Activated T-cell treated with anti-CD3 and anti-CD28 coated beads, Interleukin-2, amount 50 U/mL, for 1 hour (primary cell): Measurements from ENCODE around the gene GGN.
A peak's percentile ranks its signal among the peaks of the same experiment; 100 is the strongest.
"Not testable (repeated sequence)": the region's sequence is repeated elsewhere in the genome, so short reads cannot be mapped to it uniquely, and the experiment has no call there.

ENCODE experiments used
- DNase-seq: peaks from one replicate; pipeline ENCODE4 v3.0.0-alpha.2; 2020

GGN gene, protein sequence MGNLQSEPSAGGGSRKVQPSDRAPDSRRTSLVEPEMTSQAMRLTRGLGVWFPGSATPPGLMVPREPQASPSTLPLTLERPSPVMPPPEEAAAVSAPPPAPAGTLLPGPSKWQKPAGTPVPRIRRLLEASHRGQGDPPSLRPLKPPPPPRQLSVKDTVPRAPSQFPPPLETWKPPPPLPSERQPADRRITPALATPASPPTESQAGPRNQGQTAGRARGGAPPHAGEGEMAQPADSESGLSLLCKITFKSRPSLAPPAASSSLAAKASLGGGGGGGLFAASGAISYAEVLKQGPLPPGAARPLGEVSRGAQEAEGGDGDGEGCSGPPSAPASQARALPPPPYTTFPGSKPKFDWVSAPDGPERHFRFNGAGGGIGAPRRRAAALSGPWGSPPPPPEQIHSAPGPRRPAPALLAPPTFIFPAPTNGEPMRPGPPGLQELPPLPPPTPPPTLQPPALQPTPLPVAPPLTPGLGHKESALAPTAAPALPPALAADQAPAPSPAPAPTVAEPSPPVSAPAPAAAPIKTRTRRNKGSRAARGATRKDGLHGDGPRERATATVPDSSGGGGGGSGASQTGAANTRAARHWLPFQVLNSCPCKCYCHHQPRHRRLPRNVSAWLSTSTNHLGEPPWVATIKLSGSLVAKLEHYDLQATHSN

DNA sequence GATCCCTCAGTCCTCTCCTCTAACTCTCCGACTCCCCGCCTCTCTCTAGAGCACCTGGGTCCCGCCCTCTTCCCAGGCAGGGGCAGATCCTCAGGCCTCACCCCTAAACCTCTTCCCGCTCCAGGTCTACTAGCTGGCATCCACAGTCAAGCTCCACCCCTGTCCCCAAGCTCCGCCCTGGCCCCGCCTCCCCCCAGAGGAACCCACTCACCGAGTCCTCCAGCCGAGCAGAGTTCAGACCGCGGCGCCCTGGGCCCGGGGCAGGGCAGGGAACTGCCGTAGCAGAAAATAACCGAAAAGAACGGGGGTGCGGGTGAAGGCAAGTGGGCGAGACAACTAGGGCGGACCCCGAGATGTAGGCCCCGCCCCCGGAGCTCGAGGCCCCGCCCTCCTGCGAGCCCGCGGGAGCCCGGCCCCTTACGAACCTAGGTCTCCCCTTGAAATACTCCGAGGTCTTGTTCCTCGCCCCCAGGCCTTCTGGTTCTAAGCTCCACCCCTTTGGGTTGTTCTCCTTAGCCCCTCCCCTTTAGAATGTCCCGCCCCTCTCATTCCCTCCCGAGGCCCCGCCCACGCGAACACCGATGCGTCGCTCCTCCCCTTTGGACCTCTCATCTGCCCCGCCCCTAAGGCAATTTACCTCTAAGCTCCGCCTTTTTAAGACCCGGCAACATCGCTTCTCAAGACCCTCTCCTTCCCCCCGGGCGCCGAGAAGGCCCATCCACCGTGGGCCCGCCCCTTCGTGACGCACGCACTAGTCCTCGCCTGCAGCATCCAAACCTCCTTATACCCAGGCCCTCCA is at the start of gene GGN:
Gene GGN (minus strand): TSS at position 485 of the 799 bp plus-strand sequence. CDS start 773 bp downstream, outside the sequence.
- DNase-seq: peak; percentile 82

DNA sequence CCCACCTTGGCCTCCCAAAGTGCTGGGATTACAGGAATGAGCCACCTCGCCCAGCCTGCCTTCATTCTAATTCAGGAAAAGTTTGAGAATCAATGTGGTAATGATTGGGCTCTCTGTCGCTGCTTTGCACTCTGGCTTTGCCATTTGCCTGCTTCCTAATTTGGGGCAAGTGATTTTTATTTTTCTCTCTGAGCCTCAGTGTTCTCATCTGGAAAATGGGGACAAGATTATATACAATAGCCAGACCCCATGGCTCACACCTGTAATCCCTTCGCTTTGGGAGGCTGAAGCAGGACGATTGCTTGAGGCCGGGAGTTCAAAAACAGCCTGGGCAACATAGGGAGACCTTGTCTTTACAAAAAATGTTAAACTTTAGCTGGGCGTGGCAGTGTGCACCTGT is 49.5 kb upstream of the GGN start:
- DNase-seq: no peak

DNA sequence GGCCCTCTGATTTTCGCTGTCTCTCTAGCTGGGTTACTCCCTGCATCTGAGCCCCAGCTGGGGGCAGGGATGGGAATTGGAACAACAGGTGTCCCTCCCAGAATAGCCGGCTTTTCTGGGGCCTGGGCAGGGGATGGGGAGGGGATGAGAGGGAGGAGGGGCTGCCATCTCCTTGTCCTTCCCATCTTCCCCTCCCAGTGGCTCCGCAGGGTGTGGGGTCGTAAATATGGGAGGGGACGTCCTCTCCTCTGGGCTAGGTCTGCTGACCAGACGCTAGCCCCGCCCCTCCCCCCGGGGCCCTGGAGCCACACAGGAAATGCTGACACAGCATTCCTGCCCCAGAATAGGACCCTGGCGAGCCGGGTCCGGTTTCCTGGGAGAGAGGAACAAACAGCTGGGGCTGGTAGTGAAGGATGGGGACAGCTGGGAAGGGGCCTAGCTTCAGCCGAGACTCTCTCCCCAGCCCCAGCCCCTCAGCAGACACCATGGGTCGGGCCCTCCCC is 46.8 kb upstream of the GGN start:
- no peak for DNase-seq

DNA sequence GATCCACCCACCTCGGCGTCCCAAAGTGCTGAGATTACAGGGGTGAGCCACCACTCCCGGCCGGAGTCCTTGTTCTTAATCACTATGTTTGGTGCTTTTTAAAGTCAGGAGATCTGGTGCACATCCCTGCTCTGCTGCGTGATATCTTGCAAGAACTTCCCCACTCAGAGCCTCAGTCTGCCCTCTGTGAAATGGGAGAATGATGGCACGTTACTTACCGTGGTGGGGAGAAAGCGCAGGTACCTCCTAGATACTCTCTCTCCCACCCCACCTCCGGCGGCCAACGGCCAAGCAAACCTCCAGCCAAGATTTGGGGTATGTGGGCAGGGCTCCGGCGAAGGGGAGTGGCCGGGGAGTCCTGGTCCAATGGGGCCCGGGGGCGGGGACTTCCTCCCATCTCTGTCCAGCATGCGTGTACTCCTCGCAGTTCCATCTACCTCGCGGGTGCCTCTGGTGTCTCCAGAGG is 45.5 kb upstream of the GGN start, which contains the start of gene RYR1:
Gene RYR1 (plus strand): TSS at position 424 of the 466 bp plus-strand sequence. CDS start 139 bp downstream, outside the sequence.
- peak; percentile 31 for DNase-seq

DNA sequence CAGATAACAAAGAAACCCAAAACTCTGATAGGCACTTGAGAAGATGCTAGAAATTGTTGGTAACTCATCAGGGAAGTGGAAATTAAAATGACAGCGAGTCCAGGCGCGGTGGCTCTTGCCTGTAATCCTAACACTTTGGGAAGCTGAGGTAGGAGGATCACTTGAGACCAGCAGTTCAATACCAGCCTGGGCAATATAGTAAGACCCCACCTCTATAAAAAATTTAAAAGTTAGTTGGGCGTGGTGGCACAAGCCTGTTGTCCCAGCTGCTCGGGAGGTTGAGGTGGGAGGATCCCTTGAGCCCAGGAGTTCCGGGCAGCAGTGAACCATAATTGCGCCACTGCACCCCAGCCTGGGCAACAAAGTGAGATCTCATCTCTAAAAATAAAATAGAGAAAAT is 43.1 kb upstream of the GGN start:
- no peak for DNase-seq

DNA sequence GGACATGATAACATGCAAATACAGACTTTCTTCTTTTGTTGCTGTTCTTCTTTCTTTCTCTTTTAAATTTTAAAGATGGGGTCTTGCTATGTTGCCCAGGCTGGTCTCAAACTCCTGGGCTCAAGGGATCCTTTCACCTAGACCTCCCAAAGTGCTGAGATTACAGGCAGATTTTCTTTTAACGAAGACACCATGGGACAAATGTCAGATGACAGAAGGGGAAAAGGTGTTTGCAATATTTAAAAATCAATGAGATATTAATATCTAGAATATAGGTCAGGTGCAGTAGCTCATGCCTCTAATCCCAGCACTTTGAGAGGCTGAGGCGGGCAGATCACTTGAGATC is 42.0 kb upstream of the GGN start:
- no peak for DNase-seq

DNA sequence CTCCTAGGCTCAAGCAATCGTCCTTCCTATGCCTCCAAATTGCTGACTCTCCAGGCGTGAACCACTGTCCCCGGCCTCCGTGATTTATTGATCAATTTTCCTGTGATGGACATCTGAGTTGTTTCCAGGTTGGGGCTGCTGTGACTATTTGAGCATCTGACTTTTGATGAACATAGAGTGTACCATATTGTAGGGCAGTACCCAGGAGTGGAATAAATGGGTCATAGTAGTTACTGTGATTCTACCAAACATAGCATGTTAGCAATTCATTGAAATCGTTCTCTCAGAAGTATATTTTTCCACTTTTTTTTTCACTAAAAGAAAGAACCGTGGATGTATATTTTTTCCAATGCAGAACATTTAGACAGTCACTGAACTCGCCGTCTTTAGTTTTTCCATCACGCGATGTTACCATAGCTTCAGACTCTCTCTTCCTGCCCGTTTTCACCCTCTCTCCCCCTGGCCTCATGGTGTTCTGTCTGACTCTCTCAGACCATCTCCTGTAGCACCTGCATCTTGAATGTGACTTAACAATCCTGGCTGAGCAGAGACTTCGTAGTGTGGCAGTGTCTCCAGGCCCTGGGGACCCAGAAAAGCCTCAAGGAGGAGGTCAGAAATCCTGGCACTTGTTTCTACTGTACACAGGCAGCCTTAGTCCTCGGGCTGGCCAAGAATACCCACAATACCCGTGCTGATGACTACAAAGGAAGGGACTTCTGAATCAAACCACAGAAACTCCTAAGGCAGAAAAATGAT is 41.4 kb upstream of the GGN start:
- DNase-seq: no peak

DNA sequence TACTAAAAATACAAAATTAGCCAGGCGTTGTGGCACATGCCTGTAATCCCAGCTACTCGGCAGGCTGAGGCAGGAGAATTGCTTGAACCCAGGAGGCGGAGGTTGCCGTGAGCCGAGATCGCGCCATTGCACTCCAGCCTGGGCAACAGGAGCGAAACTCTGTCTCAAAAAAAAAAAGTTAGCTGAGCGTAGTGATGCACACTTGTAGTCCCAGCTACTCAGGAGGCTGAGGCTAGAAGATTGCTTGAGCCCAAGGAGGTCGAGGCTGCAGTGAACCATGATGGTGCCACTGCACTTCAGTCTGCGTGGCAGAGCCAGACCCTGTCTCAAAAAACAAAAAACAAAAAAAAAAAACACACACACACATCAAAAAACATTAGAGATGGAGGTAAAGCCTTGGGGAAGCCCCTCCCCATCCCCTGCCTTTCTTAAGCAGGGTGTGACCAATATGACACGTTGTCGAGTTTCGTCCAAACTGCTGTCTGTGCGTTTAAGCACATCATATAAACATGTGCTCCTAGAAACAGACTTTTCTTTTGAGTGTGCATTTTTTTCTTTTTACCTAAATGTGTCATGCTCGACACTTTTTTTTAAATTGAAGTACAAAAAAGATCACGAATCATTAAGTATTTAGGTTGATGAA is 39.3 kb upstream of the GGN start:
- not testable (repeated sequence) for DNase-seq

DNA sequence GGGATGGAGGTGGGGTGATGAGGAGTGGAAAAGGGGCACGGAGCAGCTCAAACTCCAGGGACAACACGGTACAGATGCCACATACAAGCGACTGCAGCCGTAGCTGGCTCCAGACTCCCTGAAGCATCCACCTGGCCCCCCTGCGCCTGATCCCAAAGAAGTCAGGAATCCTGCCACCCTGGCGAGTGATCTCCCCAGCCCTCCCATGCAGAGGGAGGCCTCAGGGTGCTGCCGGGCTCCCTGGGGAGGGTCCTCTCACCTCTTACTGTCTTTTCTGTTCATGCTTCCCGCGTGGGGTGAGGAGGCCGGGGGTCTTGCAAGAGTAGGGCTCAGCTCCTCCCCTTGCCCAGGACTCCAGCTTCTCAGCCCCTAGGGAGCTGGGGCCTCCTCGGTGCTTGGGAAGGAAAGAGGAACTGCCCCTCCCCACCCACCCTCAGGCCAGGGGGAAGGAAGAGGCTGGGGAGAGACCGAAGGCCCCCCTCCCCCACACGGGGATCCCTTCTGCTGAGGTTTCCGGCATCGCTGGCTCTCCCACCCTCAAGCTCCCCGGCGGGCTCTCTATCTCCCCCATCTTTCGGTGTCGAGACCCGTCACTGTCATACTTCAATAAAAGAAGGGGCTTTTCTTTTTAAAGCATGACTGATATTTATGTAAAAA is 38.1 kb upstream of the GGN start, which contains the start of gene RASGRP4:
Gene RASGRP4 (minus strand): TSS at position 410 of the 657 bp plus-strand sequence. CDS start 128 bp downstream, at position 282.
- DNase-seq: no peak

DNA sequence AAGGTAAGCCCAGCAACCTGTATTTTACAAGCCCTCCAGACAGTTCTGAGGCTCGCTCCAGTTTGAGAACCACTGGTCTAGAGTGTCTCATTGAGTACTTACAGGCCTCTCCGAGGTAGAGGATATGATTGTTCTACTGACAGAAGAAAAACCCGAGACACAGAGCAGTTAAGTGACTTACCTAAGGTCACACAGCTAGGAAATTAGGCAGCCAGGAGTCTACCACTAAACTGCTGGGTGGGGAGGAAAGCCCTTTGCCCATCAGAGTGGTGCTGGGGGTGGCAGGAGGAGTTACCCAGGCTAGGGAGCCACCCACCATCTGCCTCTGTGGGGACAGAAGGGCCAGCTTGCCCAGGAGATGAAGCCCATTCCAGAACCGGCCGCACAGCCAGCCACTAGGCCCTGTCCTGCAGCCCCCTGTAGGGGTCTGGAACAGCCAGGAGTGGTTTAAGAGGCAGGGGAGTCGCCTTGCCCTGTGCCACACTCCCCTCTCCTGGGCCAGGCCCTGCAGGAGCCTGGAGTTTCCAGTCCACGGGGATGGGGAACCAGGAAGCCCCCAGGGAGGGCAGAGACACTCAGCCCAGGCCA is 37.5 kb upstream of the GGN start:
- DNase-seq: no peak

DNA sequence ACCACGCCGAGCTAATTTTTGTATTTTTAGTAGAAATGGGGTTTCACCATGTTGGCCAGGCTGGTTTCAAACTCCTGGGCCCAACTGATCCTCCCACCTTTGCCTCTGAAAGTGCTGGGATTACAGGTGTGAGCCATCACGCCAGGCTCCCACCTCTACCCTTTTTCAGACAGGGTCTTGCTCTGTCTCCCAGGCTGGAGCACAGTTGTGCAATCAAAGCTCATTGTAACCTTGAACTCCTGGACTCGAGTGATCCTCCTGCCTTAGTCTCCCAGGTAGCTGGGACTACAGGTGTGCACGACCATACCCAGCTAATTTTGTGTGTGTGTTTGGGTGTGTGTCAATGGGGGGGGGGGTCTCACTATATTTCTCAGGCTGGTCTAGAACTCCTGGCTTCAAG is 36.4 kb upstream of the GGN start:
- DNase-seq: no peak

DNA sequence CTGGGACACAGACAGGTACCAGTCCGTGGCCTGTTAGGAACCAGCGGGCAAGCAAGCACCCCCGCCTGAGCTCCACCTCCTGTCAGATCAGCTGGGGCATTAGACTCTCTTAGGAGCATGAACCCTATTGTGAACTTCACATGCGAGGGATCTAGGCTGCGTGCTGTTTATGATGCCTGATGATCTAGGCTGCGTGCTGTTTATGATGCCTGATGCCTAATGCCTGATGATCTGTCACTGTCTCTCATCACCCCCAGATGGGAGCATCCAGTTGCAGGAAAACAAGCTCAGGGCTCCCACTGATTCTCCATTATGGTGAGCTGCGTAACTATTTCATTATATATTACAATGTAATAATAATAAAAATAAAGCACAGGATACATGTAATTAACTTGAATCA is 34.6 kb upstream of the GGN start:
- DNase-seq: no peak

DNA sequence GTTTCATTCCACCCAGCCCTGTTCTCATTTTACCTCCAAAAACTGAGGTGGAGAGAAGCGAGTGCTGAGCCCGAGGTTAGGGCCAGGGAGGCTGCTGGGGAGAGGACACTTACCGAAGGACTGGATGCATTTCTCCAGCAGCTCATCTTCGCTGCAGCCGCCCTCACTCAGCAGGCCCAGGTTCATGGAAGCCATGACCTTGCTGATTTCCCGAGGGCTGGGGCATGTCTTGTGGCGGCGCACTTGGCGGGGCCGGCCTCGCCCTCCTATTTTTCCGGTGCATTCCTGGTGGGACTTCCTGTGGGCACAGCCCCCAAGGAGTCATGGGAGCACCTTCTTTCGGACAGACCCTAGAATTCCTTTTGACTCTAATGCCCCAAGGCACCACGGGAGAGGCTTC is 34.0 kb upstream of the GGN start:
- DNase-seq: no peak

DNA sequence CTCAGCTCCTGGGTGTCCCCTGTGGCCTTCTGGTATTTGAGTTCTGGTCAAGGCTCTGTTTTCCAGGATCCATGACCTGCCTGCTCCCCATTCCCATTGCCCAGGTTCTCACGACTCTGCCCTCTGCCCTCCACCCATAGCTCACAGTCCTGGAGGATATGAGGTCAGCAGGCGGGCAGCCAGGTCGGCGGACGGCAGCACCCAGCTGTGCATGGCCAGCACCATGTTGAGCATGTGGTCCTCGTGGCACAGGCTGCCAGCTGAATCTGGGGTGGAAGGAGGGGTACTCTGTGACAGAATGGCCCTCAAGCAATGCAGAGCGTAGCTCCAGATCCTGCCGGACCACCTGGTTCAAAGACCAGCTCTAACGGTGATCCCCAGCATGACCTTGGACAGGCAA is 33.1 kb upstream of the GGN start:
- no peak for DNase-seq

DNA sequence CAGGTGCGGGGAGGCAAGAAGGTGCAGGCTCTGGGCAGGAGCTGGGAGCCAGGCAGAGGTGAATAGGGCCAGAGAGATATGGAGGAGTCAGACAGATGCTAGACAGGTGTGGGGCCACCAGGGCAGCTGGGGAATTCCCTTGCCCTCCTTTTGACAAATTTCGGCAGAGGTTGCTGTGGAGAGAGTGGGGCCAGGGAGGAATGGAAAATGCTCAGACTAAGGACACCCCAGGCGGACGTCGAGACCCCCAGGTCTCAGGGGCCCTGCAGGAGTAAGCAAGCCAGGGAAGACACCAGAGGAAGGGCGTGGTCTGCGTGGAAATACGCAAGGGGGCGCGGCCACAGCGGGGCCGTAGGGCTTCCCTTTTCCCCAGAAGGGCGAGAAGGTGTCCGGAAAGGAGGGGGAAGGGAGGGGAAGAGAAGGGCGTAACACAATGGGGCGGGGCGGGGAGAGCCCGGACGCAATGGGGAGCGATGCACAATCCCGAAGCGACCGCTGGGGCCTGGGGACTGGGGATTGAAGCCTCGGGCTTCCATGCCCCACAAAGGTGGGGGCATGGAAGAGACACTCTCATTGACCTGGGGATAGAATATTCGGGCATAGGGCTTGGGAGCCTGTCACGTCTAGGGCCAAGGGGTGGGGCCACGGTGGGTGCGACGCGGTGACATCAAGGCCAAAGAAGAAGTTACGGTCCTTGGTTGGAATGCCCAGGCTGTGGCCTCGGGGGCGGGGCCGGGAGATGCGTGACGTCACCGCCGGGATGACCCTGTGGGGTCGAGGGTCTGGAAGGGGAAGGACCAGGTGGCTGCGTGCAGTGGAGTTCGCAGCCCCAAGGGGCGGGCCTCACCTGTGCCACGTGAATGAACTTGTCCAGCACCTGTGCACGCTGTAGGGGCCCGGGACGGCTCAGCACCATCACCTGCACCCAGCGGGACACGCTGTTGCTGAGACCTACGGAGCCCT is 30.0 kb upstream of the GGN start:
- peak; percentile 60 for DNase-seq

DNA sequence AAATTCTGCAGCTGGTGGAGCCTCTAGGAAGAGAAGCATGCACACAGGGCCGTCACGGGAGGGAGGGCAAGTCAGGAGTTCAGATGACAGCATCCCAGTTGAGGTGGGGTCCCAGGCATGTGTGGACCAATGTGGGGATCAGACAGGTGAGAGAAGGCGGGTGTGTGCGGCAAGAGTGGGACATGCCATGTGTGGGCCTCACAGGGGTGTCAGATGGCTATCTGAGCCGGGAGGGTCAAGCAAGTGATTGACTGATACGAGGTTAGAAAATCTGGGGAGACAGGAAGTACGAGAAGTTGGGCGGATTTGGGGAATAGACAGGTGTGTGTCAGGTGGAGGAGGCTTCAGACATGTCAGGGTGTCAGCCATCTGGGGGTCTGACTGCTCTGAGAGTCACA is 29.3 kb upstream of the GGN start:
- no peak for DNase-seq

DNA sequence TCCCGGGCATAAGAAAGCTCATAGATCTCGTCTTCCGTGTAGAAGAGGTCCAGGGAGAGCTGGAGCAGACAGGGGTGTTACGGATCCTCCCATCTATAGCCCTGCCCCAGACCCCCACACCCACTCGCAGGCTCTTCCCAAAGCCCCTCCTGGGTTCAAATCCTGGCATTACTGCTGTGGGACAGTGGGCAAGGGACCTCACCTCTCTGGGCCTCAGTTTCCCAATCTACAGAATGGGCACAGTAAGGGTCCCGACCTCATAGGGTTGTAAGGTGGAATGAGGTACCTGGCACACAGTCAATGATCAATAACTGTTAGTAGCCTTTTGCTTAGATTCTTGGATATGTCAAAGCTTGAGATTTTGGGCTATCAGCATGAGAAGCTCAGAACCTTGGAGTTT is 25.6 kb upstream of the GGN start:
- DNase-seq: no peak

DNA sequence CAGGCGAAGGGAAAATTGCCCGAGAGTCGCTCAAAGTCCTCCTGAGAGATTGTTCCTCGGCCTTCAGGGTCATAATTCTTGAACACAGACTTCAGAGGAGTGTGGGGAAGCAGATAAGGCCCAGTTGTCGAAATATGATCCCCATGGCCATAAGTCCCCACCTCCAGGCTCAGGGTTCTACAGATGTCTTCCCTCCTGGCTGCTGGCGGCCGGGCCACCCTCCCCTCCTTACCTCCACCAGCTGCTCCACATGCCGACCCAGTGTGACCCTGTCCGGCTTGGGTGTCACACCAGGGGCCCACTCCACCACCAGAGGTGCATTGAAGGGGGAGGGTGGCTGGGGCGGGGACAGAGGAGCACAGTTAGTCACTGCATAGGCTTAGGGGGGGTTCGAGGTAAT is 25.1 kb upstream of the GGN start:
- no peak for DNase-seq

DNA sequence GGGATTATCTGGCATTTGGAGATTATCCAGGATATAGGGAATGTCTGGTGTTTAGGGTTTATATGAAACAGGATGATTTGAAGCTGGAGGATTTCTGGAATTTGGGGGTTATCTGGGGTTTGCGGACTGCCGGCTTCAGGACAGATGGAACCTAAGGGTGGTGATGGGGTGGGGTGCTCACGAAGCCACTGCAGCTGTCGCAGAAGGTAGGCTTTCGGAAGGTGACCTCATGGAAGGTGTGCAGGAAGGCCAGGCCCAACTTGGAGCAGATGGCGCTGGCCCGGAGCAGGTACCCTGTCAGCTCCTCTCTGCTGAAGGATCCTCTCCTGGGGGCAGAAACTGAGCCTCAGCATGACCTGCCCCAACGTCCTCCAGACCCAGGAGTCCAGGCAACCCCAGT is 24.7 kb upstream of the GGN start:
- no peak for DNase-seq

DNA sequence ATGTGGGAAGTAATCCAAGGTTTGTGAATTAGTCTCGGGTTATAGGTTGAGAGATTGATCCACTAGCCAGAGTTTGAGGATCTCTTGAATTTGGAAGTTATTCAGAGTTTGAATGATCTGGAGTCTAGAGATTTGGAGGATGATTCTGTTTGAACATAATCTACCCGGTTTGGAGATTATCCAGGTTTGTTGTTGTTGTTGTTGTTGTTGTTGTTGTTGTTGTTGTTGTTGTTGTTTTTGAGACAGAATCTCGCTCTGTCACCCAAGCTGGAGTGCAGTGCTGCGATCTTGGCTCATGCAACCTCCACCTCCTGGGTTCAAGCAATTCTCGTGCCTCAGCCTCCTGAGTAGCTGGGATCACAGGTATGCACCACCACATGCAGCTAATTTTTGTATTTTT is 24.1 kb upstream of the GGN start:
- DNase-seq: not testable (repeated sequence)
